Measurements from ENCODE around the gene SYPL1.

The SYPL1 gene

DNA sequence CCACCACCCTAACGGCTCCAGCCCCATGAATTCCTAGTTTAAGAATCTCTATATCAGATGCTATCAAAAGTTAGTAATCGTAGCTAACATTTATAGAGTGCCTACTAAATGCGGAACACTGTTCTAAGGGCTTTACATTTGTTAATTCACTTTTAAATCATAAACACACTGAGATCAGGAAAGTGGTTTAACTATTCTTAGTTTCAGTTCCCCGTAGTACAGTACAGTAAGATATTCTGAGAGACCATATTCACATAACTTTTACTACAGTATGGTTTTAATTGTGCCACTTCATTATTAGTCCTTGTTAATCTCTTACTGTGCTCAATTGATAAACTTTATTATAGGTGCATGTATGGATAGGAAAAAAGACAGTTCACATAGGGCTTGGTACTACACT, 22.5 kb downstream of the SYPL1 start:
- no peak for DNase-seq

DNA sequence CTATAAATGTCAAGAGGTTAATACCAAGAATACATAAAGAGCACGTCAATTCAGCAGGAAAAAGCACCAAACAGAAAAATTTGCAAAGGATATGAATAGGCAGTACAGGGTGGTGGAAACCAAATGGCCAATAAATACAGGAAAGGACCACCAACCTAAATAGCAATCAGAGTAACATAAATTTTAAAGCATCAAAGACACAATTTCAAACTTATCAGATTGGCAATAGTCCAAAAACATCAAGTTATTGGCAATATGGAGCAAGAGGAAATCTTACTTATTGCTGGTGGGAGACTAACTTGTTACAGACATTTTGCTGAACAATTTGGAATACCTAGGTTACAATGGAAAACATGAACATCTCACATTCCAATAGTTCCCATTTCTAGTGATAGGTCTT, 24.1 kb downstream of the SYPL1 start:
- no peak for DNase-seq

DNA sequence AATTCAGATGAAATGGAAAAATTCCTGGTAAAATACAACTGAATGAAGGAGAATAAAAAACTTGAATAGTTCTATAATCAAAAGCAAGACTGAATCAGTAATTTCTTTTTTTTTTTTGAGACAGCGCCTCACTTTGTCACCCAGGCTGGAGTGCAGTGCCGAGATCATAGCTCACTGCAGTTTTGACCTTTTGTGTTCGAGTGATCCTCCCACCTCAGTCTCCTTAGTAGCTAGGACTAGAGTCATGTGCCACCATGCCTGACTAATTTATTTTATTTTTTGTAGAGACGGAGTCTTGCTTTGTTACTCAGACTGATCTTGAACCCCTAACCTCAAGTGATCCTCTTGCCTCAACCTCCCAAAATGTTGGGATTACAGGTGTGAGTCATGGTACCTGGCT, 26.1 kb downstream of the SYPL1 start:
- DNase-seq = no peak

DNA sequence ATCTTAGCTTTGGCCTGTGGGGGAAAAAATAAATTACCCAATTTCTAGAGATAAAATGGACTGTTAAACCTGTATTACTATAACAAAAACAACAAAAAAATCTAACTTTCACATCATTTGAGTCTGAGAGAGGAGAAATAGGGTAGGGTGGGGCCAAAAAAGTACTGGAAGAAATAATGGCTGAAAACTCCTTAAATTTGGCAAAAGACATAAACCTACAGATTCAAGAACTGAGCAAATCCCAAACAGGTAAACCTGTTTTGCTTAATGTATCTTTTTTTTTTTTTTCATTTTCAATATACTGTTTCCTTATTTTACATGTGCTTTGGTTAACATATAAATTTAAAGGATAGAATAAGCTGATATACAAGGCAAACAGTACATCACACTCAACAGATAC, 27.1 kb downstream of the SYPL1 start:
- DNase-seq = no peak

DNA sequence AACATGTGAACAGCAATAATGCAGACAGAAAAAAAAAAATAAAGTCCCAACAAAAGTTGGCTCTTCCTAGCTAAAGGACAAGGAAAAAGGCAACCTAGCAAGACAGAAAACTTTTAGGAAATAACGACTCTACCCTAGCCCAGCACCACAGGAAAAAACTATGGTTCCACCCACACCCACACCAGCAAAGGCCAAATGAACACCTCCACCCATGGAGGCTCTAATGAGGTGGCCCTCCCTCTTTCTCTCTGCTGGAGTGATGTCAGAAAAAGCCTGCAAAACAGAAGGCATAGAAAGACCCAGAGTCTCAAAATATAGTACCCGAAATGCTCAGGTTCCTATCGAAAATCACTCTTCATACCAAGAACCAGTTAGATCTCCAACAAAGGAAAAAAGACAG, 28.4 kb downstream of the SYPL1 start:
- no peak for DNase-seq

DNA sequence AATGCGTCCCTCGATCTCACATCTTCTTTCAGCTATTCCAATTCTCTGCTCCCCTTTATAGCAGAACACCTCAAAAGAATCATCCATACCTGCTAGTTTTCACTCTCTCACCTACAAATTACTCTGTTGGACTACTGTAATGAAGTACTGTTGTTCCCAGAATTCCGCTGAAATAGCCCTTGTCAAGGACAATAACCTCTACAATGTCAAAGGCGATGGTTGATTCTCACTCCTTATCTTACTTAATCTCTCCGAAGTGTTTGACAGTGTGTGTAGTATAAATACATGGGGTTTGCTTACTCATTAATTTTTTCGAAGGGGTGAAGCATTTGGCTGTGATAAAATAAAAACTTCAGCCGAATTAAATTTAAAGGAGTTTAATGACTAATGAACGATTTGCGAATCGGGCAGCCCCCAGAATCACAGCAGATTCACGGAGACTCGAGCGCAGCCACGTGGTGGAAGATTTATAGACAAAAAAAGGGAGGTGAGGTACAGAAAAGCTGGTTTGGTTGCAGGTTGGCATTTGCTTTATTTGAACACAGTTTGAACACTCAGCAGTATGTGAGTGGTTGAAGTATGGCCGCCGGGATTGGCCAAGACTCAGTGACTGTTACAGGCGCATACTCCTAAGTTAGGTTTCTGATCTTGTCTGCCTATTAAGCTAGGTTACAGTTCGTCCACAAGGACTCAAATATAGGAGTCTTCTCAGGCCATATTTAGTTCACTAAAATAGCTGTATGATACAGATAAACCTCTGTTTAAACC, 29.8 kb downstream of the SYPL1 start:
- no peak for DNase-seq

DNA sequence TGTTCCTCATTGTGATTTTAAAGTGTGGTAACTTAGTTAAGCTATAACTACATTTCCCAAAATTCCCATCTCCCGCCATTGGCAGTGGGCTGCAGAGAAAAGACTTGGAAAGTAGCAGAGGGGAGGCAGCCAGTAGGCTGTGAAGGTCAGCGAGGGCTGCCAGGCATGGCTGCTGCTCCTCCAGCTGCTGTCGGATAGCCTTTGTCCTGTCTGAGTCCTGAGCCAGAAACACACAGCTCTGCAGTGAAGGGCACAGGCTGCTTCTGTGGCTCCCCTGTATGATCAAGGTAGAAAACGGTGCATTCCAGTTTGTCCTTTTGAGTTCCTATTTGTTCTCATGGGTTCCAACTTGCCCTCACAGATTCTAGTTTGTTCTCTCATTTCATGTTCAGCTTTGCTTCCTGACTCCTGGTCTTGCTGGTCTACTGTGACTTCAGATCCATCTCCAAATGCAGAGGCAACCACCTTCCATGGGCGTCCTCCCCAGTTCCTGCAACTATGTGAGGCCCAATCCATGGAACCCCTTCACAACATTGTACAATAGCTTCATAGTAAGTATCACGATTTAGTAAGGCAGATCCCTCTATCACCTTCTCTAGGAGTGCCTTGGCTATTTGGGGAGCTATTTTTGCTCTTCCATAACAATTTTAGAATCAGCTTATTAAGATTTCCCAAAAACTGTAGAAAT, 31.7 kb downstream of the SYPL1 start:
- no peak for DNase-seq

DNA sequence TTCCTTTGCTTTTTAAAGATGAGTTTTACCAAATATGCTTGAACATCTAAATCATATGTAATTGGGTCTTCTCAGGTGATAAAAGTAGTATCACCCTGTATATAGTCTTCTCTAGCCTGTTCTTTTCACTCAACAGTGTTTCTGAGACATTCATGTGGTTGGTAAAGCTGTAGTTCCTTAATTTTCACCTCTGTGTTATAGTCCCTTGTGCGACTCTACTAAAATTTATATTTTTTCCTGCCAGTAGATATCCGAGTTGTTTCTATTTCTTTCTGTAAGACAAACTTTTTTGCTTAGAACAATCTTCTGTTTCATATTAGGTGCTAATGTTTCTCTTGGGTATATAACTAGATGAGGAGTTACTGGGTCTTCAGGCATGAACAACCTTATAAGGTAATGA, 35.6 kb downstream of the SYPL1 start:
- no peak for DNase-seq

DNA sequence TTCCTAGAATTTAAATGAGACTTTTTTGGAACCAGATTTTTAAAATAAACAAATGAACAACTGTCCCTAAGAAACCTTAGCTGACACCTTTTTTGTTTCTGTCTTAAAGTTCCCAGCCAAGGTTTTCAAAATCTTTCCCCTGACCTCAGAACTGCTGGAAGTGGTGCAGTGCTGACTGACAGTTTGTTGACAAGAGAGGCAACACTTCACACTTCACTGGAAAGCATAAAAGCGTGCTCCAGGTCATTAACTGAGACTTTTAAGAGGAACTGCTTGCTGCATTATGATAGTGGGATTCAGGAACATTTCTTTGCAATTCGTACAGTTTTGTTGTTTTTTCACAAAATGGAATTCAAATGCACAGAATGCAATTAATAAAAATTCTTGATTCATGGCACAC, 36.2 kb downstream of the SYPL1 start:
- DNase-seq = no peak

DNA sequence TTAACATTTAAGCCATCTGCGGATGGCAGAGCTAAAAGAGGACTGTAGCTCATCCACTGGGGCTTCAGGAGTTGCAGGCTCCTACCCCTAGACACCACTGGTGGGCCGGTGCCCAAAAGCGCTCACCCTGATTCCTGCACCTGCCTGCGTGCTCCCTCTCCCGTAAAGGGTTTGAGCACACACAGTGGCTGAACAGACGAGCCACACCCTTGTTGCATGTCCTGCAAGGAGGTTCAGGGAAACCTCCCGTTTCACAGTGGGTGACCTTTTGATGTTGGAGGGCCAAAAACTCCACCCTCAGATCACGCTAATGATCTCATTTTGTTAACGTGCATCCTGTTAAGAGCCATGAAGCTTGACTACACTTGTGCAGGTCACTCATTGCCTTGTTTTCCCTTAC, 37.9 kb downstream of the SYPL1 start:
- DNase-seq = no peak

DNA sequence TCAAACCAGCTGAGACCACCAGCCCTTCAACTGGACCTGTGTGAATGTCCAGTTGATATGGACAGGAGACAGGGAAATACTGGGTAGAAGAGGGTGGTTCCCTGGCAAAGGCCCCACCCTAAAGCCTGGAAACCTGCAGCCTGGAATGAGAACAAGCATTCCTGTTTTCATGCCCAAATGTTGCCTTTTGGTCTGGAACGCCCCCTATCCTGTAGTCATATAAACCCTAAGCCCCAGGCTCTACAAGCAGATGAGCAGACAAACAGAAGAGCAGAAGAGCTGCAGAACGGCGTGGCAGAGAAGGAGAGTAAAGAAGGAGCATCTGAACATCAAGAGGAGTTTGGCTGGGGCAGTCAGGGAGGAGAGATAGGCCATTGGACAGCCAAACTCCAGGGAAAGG, 38.4 kb downstream of the SYPL1 start:
- no peak for DNase-seq

DNA sequence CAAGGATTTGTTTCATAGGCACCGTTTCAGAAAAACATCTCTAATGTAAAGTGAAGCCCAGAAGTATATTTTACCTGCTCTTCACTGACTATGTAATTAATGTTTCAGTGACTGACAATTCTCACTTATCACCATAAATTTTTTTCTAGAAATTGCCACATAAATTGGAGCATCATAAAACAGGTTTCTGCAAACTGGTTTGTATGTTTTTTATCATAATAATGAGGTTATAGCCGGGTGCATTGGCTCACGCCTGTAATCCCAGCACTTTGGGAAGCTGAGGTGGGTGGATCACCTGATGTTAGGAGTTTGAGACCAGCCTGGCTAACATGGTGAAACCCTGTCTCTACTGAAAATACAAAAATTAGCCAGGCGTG, 39.4 kb downstream of the SYPL1 start:
- DNase-seq = no peak

DNA sequence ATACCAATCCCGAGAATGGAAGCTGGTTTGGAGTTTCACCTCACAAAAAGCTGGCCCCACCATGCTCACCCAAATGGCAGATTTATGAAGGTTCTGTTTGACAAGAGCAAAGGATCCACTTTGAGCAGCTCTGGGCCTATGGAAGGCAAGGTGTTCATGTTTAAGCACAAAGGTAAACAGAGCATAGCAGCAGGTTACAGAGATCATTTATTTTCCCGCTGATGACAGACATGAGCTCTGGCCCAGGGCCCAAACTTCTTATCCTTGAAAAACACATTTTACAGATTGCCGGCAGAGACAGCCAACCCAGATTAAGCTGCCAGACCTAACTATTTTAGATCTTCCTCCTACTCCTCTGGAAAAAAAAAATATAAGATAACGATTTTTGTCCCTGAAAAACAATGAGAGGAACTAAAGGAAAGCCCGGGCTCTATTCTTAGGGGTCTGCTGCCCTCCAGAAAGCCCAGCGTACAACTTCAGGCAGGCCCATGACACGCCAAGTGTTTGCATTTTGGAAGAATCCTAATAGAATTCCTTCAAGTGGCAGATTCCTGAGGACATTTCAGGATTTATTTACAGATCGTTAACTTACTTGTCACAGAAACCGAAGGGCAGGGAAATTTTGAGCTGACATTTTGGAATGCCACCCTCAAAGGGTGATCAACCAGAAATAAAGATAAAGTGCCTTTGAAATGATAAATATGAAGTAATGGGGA, 40.0 kb downstream of the SYPL1 start:
- DNase-seq = no peak

DNA sequence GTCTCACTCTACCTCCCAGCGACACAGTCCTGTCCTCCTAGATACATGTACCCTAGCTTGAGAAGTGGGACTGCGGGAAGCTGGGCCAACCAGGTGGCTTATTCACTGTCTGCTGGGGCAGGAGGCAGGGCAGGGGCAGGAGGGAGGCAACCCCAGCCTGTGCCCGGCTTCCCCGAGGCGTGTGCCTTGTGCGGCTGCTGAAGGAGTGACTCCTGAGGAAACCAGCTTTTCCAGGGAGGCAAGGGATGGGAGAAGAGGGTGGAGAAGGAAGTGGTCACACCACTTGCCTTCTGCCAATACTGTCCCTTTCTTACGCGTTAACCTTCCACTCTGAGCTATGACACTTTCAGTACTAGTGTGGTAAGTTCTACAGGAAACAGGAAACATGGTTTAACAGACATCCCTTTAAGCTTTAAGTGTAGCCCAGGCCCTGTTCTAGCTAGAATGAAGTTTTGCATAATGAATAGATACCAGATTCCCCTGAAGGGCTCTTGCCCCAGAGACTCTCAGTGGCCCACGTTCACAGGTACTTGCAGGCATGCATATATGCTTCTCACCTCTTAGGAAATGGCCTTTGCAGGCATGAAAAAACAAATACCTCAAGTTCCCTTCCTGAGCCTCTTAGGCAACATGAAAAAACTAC, 40.6 kb downstream of the SYPL1 start:
- no peak for DNase-seq

DNA sequence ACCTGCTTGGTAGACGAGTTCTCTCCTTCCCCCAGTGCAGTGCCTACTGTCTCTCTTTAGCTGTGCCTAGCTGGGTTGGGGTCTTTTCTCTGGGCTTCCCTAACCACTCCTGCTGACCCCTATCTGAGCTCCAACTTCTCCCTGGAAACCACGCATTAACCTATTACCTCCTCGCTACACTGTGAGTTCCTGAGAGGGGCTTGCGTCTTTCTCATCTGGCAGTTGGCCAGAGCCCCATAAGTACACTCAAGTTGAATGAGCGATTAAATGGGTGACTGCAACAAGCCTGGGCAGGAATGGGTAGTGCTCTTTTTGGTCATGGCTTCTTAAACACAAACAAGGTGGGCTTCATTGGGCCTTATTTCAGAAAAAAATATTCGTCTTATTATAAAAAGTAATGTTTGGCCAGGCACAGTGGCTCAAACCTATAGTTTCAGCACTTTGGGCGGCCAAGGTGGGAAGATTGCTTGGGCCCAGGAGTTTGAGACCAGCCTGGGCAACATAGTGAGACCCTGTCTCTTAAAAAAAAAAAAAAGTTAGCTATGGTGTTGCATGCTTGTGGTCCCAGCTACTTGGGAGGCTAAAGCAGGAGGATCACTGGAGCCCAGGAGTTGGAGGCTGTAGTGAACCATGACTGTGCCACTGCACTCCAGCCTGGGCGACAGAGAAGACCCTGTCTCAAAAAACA, 41.4 kb downstream of the SYPL1 start:
- DNase-seq = no peak

DNA sequence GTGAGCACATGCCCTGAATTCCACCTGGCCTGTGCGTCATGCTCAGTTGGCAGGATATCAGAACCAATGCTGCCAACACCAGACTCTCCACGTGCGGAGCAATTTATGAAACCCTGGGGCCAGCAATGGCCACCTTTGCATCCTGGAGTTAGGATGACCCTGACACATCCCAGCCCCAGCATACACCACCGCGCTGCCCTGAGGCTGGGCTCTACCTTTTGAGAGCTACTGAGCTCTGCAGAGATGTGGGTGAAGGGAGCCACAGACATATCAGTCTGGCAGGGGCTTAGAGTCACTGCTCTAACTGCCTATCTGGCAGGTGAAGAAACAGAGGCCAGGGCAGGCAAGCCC, 41.9 kb downstream of the SYPL1 start:
- no peak for DNase-seq

DNA sequence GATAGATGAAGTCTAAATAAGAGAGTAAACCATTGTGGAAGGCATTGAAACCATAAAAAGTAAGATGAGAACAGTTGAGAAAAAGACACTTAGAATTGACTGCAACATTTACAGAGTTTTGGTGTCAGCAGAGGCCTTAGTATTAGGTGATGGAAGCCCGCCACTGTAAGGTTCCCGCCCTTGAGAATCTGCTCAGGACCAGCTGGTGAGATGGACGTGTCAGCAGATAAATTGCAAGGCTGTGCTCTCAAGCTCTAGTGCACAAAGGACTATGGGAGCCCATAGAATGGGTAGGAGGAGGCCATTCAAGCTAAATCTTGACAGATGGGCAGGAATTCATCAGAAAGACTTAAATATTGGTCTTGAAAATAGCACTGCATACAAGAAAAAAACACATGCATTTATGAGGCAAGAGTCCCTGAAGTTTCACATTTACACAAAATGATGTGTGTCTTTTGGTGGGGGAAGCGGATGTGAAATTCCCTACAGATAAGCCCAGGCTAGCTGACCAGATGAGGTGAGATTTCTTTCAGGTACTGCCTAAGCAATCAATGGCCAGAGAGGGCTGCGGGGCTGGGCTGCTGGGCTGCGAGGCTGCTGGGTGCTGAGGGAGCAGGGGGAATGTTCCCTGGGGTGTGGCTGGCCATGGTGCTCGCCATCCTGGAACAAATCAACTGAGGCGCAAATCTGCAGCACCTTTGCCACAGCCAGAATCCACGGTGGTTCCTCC, 42.5 kb downstream of the SYPL1 start:
- DNase-seq = no peak

DNA sequence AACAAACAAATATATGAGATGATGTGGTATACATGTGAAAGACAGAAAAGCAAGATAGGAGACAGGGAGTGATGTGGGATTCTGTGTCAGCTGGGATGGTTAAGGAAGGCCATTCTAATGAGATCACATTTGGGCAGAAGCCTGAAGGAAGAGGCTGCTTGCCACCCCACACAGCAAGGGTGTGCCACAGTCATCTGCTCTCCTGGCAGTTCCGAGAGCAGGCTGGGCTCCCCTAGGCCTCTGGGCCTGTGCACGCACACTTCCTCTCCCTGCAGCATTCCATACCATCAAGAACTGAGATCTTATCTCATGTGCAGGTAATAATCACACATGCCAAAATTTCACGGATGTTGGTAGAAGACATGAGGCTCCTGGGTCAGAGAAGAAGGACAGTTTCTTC, 43.1 kb downstream of the SYPL1 start:
- no peak for DNase-seq

DNA sequence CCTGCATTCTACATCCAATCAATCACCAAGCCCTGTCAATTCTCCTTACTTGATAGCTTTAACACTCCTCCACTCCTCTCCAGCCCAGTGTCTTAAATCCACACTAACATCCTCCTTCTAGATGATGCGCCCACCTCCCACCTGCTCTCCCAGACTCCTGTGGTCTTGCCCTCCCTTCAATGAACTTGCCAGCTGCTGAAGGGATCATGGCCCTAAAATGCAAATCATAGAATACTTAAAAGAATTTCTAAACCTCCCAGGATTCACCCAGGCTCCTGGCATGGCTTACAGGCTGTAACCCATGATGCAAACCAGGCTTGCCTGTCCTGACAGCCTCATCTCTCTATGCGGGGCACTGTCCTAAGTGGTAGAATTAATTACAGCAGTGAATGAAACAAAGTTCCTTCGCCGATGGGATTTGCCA, 43.6 kb downstream of the SYPL1 start:
- no peak for DNase-seq

DNA sequence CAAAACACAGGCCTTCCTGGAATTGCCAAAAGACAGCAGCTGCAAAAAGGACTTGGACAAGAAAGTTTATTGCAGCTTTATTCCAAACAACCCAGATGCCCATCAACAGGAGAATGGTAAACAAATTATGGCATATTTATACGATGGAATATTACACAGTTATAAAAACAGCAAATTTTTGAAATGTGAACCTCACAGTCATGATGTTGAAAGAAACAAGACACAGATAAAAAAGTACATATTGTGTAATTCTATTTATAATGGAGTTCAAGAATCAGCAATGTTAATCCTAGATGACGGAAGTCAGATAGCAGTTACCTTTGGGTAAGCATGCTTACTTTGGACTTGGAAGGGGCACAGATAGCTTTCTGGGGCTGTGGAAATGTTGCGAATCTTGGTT, 44.4 kb downstream of the SYPL1 start:
- no peak for DNase-seq

DNA sequence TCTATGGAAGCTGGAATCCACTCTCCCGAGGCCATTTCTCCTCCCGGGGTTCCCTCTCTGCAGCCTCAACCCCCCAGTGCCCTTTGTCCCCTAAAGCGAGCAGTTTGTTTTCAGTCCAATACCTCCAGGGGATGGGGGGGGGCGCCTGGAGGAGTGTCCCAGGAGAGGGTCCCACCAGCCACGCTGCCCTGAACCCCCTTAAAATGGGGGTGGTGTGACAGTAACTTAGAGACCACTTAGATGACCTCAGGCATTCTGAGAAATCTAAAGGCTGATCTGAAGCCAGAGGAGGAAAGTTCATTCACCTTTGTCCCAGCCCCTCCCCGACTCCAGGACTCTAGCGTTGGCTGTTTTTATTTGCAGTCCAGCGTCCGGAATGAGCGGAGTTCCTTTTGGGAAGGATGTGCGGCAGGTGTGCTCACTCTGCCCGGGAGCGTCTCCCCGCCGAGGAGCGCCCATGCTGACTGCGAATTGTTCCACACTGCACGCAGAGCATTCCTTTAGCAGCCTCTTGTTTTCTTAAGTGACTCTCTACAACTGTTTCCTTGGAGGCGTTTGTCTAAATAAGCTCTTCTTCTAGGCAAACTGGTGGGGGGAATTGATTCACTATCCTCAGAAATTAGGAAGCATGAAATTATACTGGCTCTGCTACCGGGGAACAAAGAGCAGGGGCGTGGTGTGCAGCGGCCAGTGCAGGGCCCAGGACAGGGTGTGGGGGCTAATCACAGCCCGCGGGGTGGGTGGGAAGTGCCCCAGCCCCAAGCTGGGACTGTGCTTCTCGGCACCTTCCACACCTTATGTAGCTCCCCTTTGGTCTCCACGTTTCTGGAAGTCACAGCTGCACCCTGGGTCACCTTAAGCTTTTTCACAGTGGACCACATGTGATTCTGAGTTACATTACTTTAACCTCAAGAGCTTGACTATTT, 46.3 kb downstream of the SYPL1 start:
- no peak for DNase-seq

All from NCI-H1930 (cell line).